Uterus (tissue), 2 donors: ENCODE data around the gene CAVIN2.

Source experiments
- CTCF ChIP-seq, 4 experiments: fragments of 200-600 bp in 2 of 4; fragments of 450-650 bp in 2 of 4; sonication (generic) in 2 of 4; IDR thresholded peaks; one replicate each; pipeline ENCODE4 v1.5.1; 2016 to 2019; ENCODE audit warnings: antibody characterized with exemption in 4 of 4, mild to moderate bottlenecking in 2 of 4, moderate library complexity in 1 of 4
- POLR2A ChIP-seq, 2 donors: fragments of 450-650 bp; IDR thresholded peaks; one replicate each; pipeline ENCODE4 v1.6.1; 2016; ENCODE audit warnings: antibody characterized with exemption in 2 of 2, mild to moderate bottlenecking in 1 of 2, moderate library complexity in 1 of 2

GRCh38 chr2:191840921-191841320 lies 6.0 kb downstream of the CAVIN2 start:
- TF ChIP-seq POLR2A (IDR thresholded peaks at IDR 0.05) (no peak), CTCF (IDR thresholded peaks at IDR 0.05) (no peak)
